8988T (cell line): ENCODE data around the gene GLE1.
"Not testable (repeated sequence)": the region's sequence is repeated elsewhere in the genome, so short reads cannot be mapped to it uniquely, and the experiment has no call there.

Experiments
- DNase-seq: peaks from one replicate; pipeline ENCODE4 v3.0.0; 2011

Gene GLE1

DNA sequence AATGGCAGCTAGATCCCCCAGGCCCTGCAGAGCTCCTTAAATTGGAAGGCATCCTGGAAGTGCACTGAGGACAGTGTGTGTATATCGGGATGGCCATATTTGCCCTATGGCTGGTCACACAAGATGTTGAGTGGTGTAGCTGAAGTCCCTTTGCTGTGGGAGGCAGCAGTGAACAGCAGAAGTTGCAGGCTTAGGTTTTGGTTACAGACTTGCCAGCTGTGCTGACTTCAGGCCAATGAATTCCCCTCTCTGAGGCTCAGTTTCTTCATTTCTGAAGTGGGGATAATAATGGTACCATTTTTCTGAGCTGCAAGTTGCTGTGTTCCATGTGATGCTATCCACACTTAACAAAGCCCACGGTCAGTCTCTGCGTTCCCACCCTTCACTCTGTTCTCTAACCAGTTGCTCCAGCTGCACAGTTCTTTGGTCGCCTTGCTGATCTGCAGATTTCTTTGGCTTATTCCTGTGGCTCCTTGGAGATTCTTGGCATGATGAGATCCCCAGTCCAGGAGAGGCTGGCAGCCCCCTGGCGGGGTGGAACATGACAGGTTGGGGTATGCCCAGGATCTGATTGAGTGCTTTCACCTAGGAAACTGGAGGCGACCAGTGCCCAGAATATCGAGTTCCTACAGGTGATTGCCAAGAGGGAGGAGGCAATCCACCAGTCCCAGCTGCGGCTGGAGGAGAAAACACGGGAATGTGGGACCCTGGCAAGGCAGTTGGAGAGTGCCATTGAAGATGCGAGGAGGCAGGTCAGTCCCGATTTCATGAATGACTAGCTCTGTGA, 6.5 kb upstream of the GLE1 start:
- no peak for DNase-seq

DNA sequence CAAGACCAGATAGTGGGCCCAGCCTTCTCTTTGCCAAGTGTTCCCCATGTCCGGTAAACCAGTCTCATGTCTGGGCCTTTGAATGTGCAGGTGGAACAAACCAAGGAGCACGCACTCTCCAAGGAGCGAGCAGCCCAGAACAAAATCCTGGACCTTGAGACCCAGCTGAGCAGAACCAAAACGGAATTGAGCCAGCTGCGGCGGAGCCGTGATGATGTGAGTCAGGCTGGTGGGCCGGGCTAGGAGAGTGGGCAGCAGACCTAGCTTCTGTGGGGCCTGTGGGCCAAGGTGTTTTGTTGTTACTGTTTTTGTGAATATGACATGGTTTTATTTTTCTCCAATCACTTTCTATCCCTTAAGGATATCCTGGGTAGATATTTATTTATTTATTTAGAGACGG, 5.6 kb upstream of the GLE1 start:
- no peak for DNase-seq

DNA sequence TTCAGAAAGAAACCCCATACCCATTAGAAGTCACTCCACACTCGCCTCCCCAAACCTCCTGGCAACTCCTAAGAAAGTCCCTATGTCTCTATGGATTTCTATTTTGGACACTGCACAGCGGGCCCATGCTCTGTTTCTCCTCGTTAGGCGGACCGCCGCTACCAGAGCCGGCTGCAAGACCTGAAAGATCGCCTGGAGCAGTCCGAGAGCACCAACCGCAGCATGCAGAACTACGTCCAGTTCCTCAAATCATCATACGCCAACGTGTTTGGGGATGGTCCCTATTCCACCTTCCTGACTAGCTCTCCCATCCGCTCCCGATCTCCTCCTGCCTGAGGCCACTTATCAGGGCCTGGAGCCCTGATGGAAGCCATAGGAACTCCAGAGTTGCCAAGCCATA, 4.6 kb upstream of the GLE1 start:
- DNase-seq = no peak

DNA sequence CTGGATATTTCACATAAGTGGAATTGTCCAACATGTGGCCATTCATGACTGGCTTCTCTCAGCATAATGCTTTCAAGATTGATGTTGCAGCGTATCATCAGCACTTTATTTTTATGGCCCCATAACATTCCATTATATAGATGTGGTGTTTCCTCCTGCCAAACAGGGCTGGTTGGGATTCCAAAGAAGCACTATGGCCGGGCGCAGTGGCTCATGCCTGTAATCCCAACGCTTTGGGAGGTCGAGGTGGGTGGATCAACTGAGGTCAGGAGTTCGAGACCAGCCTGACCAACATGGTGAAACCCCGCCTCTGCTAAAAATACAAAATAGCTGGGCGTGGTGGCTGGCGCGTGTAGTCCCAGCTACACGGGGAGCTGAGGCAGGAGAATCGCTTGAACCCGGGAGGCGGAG, 1.1 kb upstream of the GLE1 start:
- not testable (repeated sequence) for DNase-seq

GRCh38 chr9:128503870-128504269, 649 bp upstream of the GLE1 start:
- DNase-seq = no peak

DNA sequence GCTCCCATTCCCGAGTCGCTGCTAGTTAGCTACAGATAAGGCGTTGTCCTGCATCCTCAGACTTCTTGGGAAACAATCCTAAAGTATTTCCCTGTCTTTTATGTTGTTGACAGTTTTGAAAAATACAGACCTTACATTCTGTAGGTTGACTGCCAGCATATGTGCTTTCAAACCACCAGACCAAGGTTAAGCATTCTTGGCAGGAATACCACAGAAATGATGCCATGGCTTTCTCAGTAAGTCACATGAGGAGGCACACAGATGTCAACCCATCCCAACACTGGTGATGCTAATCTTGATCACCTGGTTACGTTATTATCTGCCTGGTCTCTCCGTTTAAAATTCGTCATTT, 871 bp downstream of the GLE1 start:
- no peak for DNase-seq

DNA sequence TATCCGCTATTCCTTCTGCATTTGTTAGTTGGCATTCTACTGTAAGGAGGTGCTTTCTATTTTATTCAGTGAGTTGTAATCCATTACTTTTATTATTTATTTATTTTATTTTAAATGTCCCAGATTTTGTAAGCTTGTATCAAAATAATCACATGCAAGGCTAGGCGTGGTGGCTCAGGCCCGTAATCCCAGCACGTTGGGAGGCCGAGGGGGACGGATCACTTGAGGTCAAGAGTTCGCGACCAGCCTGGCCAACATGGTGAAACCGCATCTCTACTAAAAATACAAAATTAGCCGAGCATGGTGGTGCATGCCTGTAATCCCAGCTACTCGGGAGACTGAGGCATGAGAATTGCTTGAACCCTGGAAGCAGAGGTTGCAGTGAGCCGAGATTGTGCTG, 1.4 kb downstream of the GLE1 start:
- not testable (repeated sequence) for DNase-seq

DNA sequence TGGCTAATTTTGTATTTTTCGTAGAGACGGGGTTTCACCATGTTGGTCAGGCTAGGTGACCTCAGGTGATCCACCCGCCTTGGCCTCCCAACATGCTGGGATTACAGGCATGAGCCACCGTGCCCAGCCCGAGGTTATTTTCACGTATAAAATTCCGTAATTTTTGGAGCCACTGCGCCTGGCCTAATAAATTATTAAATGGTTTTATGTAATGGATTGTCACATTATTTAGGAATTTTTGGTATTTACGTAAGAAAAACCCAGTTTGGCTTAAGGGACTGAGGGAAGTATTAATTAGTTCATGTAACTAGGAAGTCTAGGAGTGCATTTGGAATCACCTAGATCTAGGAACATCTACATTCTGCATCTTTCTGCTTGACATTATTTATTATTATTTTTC, 8.3 kb downstream of the GLE1 start:
- DNase-seq = no peak

DNA sequence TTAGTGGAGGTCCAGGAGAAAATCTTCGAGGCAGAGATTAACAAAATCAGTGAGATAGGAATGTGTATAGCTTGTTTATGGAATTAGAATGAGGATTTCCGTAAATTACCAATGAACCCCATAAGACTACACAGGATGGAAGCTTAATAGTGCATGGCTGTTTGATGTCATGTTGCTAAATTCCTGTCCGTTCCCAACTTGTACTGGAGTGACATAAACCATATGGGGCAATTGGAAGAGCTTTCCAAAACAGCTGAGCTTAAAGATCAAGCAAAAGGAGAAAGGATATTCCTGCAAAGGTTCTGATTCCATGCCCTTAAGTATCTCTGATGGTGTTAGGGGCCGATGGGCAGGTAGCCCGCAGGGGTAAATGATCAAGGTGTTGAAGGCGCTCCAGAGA, 17.4 kb downstream of the GLE1 start:
- DNase-seq = no peak

GRCh38 chr9:128523199-128523925, 18.8 kb downstream of the GLE1 start:
- no peak for DNase-seq

DNA sequence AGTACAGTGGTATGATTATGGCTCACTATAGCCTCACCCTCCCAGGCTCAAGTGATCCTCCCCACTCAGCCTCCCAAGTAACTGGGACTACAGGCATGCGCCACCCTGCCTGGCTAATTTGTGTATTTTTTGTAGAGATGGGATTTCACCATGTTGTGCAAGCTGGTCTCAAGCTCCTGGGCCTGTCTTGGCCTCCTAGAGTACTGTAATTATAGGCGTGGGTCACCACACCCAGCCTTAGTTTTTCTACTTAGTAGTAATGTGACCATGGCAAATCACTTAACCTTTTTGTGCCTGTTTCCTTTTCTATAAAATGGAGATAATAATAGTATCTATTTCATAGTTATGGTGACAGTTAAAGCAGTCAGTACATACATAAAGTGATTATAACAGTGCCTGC, 22.2 kb downstream of the GLE1 start:
- no peak for DNase-seq

GRCh38 chr9:128528445-128529160, 24.1 kb downstream of the GLE1 start:
- no peak for DNase-seq

DNA sequence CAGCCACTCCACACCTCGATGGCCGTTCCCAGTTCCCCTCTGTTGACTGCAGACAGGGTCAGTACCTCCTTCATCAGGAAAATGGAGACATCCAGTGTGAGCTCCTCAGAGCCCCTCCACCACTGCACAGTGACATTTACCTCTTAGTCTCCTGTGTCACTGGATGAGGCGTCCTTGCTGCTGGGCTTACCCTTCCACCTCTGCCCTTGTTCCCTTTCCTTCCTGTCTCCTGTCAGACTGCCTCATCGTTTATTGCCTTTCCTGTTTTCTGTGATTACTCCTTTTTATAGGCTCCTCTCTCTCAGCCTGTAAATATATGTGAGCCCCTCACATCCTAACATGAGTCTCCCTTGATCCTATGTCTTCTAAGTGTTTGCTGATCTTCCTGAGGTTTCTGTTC, 24.7 kb downstream of the GLE1 start:
- no peak for DNase-seq

GRCh38 chr9:128532581-128532980, 28.1 kb downstream of the GLE1 start:
- no peak for DNase-seq

GRCh38 chr9:128540634-128541360, 36.3 kb downstream of the GLE1 start:
- no peak for DNase-seq

DNA sequence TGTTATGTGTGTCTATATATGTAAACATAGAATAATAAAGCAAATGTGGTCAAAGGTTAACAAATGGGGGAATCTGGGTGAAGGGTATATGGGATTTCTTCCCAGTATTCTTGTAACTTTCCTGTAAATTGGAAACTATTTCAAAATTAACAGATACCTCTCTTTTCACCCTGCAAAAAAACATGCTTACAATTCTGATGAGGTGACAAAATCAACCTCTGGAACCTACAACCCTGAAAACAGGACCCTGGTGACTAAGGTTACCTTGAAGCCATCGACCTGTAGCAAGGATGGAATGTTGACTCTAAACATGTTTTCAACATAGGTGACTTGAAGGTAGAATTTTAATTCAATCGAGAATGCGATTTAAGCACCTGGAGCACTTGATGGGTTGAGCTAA, 42.0 kb downstream of the GLE1 start:
- no peak for DNase-seq

DNA sequence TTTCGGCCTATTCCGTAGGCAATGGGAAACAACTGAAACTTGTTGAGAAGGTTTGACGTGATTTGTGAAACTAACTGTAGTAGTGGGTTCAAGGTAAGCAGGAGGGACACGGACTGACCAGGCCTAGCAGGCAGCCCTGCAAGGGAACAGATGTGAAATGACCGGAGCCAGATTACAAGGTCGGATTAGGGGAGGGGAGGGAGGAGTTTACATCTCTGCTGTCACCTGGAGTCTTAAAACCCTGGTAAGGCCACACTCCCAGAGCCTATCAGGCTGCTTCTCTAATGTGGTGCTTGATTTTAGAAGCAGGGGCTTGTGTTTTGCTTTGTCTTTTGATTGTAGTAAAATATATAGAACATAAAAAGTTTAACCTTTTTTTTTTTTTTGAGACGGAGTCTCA, 44.4 kb downstream of the GLE1 start:
- no peak for DNase-seq

DNA sequence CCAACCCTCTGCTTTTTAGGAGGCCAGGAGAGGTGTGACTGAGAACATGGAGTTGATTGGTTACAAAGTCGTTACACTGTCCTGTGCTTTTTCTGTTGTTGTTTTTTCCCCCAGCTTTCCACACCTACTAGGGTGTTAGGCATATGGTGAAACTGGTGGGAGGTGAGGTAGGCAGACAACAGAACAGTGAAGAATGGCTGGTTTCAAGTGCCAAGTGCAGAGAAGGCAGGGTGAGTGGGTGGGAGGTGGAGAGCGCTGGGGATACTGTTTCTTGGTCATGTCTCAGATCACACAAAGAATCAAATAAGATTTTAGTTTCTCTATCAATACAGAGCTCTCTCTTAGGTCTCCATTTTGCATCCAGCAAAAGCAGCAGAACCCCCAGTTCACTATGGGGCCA, 45.7 kb downstream of the GLE1 start:
- no peak for DNase-seq

DNA sequence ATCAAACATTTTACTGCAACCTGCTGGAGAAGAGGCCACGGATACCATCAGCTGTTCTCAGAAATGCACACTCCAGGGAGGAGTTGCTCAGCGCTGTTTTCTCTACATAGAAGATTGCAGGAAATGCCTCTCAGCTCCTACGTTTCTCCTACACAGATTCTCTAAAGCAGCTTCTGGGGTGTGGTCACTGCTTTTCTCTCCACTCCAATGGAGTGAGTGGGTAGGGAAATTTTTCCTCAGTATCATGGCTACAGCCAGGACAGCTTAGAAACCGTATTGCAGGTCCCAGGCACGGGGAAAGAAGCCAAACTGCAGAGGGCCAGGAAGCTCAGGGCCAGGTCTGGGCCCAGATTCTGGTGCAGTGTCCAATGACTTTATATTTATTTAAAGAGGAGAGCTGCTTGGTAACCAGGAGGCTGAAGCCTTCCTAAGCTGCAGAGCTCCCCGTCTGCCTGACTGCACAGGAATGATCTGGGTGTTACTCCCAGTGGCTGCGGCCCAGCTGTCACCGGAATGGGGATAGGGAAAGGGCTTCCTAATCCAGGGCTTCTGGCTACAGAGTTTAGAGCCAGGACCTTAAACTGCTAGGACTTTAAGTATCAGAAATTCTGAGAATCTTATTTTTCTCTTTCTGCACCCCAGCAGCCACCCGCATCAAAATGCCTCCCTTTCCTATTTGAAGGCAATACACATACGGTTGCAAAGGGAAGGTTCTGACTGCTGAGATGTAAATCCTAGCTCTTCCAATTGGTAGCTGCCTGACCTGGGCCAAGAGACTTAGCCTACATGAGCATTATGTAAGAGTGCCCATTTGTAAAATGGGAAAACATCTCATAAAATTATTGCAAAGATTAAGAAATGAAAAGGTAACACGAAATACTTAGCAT, 46.5 kb downstream of the GLE1 start:
- DNase-seq = no peak

DNA sequence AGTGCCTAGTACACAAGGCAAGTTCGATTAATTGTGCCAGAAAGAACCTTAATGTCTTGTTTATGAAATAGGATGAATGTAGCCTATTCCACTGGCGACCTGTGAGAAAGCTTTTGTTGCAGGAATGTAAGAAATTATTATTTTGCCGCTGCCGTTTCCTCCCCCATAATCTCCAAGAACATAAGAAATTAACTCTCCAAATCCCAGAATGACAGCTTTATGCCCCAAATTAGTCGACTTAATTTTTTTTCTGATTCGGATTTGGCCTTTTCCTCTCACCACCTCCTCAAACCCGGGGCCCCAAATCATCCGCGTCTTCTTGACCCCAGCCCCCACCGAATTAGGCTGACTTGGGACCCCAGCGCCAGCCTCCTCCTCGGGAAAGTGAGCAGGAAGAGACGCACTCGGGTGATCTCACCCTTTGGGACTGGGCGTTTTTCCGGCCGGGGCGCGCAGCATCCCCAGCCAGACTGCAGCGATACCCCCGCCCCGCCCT, 47.2 kb downstream of the GLE1 start:
- DNase-seq = peak; percentile 92

DNA sequence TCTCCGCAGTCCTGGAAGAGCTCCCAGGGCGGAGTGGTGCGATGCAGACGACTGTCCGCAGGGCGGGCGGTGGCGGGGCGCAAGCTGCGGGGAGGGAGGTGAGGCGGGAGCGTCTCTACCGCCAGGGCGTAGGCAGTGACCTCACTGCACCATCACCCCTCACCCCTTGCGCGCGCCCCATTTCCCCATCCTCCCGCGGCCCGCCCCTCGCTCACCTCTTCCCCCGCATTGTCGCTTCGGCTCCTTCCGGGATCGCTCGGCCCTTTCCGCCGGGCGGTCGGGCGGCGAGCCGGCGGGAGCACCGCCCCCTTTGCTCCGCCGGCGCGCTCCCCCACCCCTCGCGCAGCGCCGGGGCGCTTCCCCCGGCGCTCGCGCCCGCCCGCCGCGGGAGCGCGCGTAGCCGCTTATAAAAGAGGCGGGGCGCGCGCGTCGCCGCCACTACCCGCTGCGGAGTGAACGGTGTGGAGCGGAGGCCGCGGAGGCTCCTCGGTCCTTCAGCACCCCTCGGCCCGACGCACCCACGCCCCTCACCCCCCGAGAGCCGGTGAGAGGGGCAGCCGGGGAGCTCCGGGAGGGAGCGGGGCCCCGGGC, 47.7 kb downstream of the GLE1 start, which contains the start of gene SPTAN1:
Gene SPTAN1 (plus strand): TSS at position 435 of the 591 bp plus-strand sequence. CDS start 14,154 bp downstream, outside the sequence.
- DNase-seq = peak; percentile 86
